Measurements from ENCODE around the gene DOK1.
A peak's percentile ranks its signal among the peaks of the same experiment; 100 is the strongest.

Gene DOK1

DNA sequence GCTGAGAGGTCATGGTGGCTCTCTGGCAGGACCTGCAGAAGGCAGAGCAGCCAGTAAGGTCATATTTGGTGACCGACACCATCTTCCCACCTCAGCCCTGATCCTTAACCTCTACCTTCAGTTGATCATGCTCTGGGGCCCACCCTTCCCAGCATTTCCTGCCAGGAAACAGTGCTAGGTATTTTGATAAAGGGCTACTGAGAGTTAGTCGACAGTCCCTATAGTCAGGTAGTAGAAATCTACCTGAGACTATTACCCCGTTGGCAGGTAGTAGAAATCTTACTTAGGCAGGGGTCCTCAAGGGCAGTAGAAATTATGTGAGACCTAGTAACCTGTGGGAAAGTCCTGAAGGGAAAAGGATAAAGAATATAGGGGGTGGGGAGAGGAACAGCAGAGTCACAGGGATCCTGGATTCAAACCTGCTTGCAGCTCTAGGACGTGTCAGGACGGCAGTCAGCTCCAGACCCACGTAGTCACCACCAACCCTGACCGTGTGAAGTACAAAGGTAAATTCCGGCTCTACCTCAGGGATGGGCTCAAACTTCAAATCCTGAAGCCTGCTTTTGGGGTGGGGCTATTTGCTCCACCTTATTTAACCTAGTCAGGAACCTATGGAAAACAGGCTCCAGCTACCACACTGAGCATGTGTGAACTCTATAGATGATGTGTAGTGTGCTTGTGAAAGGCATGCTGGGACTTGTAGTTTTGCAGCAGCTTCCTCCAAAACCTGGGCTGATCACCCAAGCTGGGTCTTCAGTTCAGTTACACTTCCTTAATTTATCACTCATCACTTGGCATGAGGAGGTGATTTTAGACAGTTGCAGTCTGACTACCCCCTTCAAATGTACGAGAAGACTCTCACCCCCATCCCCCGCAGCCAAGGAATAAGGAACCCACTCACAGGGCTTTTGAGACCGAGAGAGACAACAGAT lies 28.5 kb upstream of the DOK1 start, which contains the start of gene DQX1:
TSS of gene DQX1 (minus strand) at position 515 of the 932 bp plus-strand sequence. CDS start at position 13, 502 bp downstream.
- DNase-seq (ENCODE audit: low spot score) = peak; percentile 39

- no peak for DNase-seq (ENCODE audit: low spot score)
Observed at GRCh38 chr2:74526649-74527230, 27.8 kb upstream of the DOK1 start.

GRCh38 chr2:74527741-74528140 lies 26.8 kb upstream of the DOK1 start:
- no peak for DNase-seq (ENCODE audit: low spot score)

- no peak for DNase-seq (ENCODE audit: low spot score)
Observed at GRCh38 chr2:74528600-74529356, 25.7 kb upstream of the DOK1 start.

DNA sequence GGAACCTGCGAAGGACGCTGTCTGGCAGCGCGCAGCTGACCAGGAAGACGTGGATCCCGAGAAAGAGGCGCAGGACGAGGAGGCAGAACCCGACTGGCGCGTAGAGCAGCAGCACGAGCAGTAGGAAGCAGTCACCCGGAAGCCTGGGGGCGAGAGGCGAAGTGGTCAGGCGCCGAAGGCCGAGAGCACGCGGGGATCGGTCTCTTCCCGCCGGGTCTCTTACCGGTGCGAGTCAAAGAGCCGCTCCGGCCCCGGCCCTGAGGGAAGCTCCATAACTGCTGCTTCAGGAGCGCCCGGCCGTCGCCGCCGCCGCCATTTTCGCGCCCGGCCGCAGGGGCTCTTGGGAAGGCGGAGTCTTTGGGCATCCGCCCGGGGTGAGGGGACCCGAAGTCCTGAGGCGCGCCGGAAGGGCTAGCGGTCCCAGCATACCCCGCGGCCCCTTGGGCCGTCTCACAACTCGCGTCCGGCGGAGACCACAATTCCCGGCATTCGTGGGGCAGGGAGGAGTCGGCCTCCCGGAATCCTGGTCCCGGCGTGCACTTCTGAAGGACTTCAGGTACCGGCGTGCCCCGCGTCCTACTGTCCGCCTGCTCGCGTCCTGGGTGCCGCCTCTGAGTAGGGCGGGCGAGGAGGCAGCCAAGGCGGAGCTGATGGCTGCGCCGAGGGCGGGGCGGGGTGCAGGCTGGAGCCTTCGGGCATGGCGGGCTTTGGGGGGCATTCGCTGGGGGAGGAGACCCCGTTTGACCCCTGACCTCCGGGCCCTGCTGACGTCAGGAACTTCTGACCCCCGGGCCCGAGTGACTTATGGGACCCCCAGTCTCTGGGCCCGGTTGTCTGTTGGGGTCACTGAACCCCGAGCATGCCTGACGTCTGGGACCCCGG lies 24.9 kb upstream of the DOK1 start, which contains the start of the genes AUP1 and HTRA2:
TSS of gene AUP1 (minus strand) at position 350 of the 882 bp plus-strand sequence. CDS start at position 273, 77 bp downstream.
TSS of gene HTRA2 (plus strand) at position 577 of the 882 bp plus-strand sequence. CDS start at position 651, 74 bp downstream.
- DNase-seq (ENCODE audit: low spot score) = peak; percentile 98

DNA sequence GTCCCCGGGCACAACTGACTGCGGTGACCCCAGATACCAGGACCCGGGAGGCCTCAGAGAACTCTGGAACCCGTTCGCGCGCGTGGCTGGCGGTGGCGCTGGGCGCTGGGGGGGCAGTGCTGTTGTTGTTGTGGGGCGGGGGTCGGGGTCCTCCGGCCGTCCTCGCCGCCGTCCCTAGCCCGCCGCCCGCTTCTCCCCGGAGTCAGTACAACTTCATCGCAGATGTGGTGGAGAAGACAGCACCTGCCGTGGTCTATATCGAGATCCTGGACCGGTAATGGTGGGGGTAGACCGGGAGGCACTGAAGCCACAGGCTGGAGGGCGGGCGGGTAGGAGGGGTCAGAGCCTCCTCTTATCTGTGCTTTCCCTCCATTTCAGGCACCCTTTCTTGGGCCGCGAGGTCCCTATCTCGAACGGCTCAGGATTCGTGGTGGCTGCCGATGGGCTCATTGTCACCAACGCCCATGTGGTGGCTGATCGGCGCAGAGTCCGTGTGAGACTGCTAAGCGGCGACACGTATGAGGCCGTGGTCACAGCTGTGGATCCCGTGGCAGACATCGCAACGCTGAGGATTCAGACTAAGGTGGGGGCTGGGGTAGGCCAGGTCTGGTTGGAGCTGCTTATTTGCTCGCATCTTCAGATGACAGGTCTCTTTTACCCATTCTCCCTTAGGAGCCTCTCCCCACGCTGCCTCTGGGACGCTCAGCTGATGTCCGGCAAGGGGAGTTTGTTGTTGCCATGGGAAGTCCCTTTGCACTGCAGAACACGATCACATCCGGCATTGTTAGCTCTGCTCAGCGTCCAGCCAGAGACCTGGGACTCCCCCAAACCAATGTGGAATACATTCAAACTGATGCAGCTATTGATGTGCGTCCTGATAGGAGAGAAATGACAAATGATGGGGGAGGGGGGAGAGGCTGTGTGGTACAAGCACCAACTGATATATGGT lies 24.0 kb upstream of the DOK1 start:
- peak; percentile 30 for DNase-seq (ENCODE audit: low spot score)

DNA sequence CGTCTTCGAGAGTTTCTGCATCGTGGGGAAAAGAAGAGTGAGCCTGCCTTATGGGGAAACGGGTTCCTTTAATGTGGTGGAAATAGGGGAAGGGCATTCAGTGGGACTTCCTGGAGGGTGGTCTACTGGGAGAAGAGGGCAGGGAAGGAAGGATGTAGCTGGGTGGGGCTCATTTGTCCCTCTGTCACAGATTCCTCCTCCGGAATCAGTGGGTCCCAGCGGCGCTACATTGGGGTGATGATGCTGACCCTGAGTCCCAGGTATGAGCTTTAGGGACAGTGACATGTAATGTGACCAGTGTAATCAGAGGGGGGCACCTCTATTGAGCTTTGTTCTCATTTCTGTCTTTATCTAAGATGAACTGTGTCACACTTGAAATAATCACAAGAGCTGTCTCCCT lies 22.9 kb upstream of the DOK1 start:
- DNase-seq (ENCODE audit: low spot score) = no peak

DNA sequence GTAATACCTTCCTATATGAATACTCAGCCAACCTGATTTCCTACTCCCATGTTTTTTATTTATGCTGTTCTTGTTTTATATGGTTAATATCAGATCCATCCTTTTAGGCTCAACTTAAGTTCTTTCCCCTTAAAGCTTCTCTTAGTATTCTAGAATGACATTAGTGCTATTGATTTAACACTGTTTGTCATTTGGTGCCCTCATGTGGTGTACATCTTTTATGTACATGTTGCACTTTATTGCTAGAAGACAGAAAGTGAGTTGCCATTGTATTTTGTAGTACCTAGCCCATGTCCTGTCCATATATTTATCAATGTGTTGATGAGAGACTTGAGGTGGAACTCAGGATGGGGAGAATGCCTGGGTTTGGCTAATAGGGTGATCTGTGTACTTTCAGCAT lies 22.3 kb upstream of the DOK1 start:
- DNase-seq (ENCODE audit: low spot score) = peak; percentile 51

DNA sequence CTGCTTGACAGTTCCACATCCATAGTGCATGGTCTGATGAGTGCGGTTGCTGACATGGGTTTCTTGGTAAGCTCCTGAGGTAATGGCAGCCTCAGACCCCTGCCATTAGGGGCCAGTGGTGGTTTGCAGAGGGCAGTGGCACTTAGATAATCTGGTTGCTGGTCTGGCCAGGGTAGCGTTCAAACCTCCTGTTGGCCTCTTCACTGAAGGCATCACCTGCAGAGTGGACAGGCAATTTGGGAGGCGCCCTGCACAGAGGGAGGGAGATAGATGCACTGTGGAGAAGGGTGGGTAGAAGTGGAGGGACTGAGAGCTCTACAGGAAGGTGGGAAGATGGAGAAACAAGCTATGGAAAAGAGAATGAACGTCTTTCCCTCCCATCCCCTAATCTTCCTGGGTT lies 21.1 kb upstream of the DOK1 start:
- no peak for DNase-seq (ENCODE audit: low spot score)

- DNase-seq (ENCODE audit: low spot score) = no peak
Observed at GRCh38 chr2:74534411-74534810, 20.1 kb upstream of the DOK1 start.

GRCh38 chr2:74535440-74535965 lies 19.0 kb upstream of the DOK1 start:
- DNase-seq (ENCODE audit: low spot score) = no peak

DNA sequence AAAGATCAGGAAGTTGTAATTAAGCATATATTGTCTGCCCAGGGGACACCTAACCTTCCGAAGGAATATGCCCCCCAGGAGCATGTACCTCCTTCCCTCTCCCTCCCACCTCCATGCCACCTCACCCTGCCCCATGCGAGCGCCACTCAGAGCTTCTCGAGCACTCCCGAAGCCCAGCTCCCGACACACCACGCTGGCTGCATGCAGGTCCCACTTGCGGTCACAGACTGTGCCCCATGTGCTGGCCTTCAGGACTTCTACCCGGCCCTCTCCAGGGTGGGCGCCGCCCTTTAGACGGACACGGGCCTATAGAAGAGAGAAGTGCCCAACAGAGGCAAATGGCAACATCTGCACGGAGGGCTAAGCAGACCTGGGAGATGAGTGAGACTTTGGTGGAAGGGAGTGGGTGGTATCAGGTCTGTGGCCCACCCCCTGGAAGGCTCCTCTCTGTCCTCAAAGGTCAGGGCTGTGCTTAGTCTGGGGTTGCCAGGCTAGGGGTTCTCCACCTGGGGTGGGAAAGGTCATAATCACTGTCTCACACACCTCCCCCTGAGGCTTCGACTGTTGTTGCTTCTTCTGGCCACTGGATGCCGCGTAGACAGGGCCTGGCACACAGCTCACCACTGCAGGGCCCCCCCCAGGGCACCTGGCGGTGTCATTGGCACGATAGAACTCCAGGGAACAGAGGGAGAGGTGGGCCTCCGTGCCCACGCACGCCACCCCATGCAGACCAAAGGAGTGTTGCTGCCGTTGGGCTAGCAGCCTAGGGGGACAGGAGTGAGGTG lies 18.2 kb upstream of the DOK1 start:
- DNase-seq (ENCODE audit: low spot score) = no peak

DNA sequence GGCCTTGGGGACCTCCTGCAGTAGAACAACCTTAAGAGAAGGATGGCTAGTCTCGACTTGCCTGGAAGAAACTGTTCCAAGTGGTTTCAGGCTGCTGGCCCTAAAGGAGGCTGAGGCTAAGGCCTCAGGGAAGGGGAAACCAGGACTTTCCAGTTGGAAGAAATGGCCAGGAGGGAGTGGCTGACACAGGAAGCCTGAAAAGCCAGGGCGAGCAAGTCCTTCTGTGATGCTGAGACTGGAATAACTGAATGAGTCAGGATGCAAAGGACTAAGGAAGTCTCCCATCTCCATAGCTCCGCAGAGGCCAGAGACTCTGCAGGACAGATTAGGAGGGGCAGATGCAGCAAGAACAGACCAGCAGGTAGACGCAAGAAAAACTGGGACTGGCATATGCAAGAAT lies 17.4 kb upstream of the DOK1 start:
- no peak for DNase-seq (ENCODE audit: low spot score)

DNA sequence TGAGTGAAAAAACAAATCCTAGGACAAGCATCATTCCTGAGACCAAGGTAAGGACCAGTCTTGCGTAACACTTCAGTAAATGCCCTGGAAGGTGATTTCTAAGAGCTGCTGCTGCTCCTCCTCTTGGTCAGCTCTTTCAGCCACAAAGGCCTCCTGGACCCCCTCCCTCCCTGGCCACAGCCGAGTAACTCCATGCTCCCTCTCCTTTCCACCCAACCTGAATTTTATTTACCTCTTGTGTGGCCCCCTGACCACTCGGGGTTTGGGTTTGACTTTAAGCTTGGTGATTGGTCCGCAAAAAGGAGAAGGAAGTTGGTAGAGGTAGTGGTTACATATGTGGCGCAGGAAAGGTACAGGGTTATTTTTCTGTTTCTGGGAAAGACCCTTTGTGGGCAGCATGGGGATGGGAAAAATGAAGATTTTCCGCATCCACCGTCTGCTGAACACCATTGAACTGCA lies 15.6 kb upstream of the DOK1 start:
- no peak for DNase-seq (ENCODE audit: low spot score)

- no peak for DNase-seq (ENCODE audit: low spot score)
Observed at GRCh38 chr2:74540291-74540690, 14.2 kb upstream of the DOK1 start.

- no peak for DNase-seq (ENCODE audit: low spot score)
Observed at GRCh38 chr2:74542978-74543377, 11.5 kb upstream of the DOK1 start.

GRCh38 chr2:74544634-74545033 lies 9.9 kb upstream of the DOK1 start:
- DNase-seq (ENCODE audit: low spot score) = no peak

DNA sequence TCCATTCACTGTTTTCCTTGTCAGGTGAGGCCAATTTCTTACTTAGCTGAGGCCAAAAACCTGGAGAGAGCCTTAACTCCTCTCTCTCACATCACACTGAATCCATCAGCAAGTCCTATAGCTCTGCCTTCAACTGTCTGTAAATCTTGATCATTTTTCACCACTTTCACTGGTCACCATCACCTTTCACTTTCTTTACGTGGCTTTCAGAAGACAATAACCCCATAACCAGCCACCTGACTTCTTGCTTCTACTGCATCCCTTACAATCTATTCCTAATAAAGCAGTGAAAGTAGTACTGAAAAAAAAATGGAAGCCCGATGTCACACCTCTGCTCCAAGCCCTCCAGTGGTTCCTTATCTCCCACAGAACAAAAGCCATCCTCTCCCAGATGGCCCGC lies 8.5 kb upstream of the DOK1 start:
- DNase-seq (ENCODE audit: low spot score) = no peak

DNA sequence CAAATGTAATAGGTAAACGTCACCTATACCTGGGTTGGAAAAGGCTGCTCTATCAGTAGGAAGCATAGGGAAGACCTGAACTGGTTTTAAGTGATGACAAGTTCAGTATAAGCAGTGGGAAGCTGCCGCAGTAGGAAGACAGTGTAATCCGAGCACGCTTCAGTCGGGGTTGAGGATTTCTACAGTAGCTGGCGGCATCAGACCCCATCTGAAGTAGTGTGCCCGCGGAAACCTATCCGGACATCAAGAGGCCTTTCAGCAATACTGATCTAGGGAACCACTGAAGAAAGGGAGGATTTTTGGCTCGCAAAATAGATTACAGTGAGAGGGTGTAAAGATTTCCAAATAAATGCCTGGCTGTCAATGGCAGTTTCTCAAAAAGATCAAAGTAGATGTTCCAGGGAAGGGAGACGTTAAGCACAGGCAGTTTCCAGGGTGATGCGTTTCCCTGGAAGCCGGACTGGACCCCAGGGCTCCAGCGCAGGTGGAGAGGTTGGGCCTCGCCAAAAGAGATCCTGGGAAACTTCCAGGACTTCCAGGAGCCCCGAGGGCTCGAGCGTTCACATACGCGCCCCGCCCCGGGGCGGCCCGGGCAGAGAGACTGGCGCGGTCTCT lies 6.1 kb upstream of the DOK1 start:
- DNase-seq (ENCODE audit: low spot score) = no peak

Data from pons (tissue), 1 donor.